GM10266 (cell line): ENCODE data around the gene CNOT3.
A peak's percentile ranks its signal among the peaks of the same experiment; 100 is the strongest.

Experiments
- DNase-seq: peaks from one replicate; pipeline ENCODE4 v3.0.0; 2012; ENCODE audit errors: extremely low spot score
- TF ChIP-seq, protein P1 (sequence below): IDR thresholded peaks from 2 replicates; pipeline ENCODE4 v1.5.1; 2012; ENCODE audit warnings: mild to moderate bottlenecking, low read depth; ENCODE audit not compliant: control insufficient read depth, insufficient read depth; ENCODE audit errors: missing control alignments

The CNOT3 gene

DNA sequence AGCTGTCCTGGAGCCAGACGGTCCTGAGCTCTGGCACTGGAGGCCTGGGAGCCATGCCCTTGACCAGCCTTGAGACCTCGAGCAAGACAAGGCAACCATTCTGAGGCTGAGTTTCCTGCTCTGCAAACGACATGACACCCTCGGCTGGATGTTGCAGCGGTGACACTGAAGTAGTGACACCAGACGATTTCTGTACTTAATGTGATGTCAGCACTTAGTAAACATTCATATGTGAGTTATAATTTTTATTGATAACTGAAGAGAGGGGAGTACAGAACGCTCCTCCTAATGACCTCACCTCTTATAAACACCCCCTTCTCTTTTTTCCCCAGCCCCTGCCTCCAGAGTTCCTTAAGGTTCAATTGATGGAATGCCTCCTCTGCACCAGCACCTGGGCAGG, 29.1 kb upstream of the CNOT3 start:
- TF ChIP-seq, protein P1, sequence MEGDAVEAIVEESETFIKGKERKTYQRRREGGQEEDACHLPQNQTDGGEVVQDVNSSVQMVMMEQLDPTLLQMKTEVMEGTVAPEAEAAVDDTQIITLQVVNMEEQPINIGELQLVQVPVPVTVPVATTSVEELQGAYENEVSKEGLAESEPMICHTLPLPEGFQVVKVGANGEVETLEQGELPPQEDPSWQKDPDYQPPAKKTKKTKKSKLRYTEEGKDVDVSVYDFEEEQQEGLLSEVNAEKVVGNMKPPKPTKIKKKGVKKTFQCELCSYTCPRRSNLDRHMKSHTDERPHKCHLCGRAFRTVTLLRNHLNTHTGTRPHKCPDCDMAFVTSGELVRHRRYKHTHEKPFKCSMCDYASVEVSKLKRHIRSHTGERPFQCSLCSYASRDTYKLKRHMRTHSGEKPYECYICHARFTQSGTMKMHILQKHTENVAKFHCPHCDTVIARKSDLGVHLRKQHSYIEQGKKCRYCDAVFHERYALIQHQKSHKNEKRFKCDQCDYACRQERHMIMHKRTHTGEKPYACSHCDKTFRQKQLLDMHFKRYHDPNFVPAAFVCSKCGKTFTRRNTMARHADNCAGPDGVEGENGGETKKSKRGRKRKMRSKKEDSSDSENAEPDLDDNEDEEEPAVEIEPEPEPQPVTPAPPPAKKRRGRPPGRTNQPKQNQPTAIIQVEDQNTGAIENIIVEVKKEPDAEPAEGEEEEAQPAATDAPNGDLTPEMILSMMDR, result no peak
- no peak for DNase-seq

DNA sequence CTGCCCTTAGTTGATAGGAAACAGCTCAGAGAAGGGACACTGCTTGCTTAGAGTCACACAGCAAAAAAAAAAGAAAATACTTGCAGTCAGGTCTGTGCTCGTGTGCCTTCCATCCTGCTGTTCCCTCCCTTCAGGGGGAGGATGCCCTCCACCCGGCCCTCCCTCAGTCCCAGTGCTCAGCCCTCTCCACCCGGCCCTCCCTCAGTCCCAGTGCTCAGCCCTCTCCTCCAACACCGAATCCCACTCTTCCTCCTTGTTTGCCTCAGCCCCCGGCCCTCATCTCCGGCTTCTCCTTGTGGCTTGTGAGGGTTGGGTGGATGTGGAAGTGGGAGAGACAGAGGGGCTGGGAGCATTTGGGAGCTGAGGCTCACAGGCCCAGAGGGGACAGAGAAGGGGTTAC, 27.9 kb upstream of the CNOT3 start:
- DNase-seq, result no peak
- TF ChIP-seq, protein P1, result no peak

DNA sequence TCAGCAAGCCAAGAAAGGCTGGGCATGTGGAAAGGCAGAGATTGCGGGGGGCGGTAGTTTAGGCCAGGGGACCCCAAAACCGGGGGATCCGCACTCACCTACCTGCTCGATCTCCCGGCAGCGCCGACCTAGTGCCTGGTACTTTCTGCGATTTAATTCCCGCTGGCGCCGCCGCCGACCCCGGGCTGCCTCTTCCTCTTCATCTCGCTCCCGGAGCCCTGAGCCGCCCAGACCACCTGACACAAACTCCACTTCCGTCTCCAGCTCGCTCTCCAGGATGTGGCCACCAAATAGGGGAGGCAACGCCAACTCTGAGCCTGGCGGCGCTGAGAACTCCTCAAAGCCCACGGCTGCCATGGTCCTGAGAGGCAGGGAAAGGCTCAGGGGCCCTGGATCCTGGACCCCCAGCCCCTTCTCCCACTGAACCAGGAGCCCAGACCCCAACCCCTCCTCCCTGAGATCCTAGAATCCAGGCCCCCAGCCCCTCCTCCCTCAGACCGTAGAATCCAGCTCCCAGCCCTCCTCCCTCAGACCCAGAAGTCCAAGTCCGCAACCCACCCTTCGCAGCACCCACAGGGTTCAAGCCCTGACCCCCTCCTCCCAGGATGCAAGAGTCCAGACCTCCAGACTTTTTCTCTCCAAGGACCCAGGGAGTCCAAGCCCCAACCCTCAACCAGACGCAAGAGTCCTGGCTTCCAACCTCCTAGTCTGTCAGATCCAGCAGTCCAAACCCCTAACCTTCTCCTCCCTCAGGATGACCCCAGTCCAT, 23.0 kb upstream of the CNOT3 start:
- TF ChIP-seq, protein P1, result no peak
- DNase-seq, result peak; percentile 77

DNA sequence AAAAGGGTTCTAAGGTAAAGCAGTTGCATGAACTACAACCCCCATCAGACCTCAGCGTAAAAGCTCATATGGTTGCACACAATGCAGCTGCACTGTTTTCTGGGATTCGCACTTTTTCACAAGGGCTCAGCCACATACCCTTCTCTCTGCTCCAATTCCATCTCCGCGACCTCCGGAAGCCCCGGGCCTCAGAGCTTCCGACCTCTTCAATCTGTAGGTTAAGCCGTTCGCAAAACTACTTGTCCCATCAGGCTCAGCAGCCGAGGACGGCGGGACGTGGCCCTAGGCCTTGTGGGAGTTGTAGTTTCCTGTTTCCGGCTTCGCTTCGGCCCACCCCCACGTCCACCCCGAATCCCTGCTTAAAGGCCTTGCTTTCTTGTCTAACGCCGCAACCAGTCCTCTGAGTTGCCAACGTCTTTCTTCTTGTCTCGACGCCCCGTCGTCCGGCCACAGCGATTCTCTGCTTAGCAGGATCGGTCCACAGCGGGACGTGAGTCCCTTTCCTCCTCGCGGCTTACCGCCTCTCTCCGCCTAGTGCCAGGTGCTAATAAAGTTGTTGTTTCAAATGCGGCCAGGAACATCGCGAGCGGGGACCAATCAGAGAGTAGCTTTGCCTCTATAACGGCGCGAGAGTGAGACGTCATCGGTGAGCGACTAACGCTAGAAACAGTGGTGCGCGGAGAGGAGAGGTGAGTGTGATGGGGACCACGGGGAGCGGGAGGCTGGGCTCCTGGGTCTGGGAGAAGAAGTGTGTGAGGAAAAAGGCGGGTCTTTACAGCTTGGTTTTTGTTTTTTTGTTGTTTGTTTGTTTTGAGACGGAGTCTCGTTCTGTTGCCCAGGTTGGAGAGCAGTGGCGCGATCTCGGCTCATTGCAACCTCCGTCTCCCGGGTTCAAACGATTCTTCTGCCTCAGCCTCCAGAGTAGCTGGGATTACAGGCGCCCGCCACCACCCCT, 22.2 kb upstream of the CNOT3 start, which contains the start of the genes PRPF31 and TFPT:
PRPF31 (plus strand) TSS at position 646 of the 955 bp plus-strand sequence. CDS start 2,525 bp downstream, outside the sequence.
TFPT (minus strand) TSS at position 549 of the 955 bp plus-strand sequence; CDS start at position 161, 388 bp downstream.
- DNase-seq, result peak; percentile 97
- TF ChIP-seq, protein P1, result no peak

DNA sequence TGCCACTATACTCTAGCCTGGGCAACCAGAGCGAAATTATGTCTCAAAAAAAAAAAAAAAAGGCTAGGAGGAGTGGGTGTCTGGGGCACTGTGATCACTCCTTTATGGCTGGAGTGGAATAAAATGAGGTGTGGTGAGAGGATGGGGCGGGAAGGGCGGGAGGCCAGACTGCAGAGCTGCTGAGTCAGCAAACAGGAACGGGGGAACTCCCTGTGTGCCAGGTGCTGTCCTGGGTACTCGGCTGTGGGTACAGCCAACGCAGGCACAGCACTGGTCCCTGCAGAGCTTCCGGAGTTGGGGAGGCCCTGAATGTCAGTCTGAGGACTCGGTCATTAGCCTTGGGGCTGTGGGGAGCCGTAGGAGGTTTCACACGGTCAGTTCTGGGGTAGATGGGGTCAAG, 16.3 kb upstream of the CNOT3 start:
- TF ChIP-seq, protein P1, result no peak
- DNase-seq, result no peak

DNA sequence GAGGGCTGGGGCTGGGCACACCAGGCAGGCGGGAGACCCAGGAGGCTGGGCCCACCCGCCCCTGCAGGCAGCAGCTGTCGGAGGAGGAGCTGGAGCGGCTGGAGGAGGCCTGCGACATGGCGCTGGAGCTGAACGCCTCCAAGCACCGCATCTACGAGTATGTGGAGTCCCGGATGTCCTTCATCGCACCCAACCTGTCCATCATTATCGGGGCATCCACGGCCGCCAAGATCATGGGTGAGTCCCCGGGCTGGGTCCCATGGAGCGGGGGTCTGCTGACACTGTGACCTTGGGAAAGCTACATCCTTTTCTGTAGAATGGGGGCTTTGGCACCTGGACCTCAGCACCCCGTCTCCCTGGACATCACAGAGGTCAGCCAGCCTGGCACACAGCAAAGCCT, 13.9 kb upstream of the CNOT3 start:
- TF ChIP-seq, protein P1, result no peak

DNA sequence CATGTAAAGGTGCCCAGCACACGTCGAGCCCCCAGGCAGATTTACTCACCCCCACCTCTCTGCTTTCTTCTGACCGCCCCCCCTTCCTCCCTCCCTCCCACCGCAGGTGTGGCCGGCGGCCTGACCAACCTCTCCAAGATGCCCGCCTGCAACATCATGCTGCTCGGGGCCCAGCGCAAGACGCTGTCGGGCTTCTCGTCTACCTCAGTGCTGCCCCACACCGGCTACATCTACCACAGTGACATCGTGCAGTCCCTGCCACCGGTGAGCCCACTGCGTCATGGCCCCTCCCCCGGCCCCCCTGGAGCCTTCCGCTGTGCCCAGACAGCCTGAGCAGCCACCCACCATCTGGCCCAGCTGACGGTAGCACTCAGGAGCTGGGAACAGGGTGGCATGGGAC, 13.2 kb upstream of the CNOT3 start:
- DNase-seq, result no peak
- TF ChIP-seq, protein P1, result no peak

More for the DNA sequence above, 13.9 kb upstream of the CNOT3 start:
- DNase-seq, result no peak
